Stimulated activated CD4-positive, alpha-beta T cell treated with anti-CD3 and anti-CD28 coated beads, TNF-alpha, amount 100 ng/mL, for 48 hours (primary cell): ENCODE data around the gene SCFD1.

Experiments used
- DNase-seq, 3 donors: peaks; one replicate each; pipeline ENCODE4 v3.0.0-alpha.2; 2020; ENCODE audit warnings: low read depth in 3 of 3

Gene SCFD1

GRCh38 chr14:30756594-30756993, 134.5 kb downstream of the SCFD1 start:
- no peak for DNase-seq

GRCh38 chr14:30757082-30757481, 135.0 kb downstream of the SCFD1 start:
- DNase-seq, result no peak

DNA sequence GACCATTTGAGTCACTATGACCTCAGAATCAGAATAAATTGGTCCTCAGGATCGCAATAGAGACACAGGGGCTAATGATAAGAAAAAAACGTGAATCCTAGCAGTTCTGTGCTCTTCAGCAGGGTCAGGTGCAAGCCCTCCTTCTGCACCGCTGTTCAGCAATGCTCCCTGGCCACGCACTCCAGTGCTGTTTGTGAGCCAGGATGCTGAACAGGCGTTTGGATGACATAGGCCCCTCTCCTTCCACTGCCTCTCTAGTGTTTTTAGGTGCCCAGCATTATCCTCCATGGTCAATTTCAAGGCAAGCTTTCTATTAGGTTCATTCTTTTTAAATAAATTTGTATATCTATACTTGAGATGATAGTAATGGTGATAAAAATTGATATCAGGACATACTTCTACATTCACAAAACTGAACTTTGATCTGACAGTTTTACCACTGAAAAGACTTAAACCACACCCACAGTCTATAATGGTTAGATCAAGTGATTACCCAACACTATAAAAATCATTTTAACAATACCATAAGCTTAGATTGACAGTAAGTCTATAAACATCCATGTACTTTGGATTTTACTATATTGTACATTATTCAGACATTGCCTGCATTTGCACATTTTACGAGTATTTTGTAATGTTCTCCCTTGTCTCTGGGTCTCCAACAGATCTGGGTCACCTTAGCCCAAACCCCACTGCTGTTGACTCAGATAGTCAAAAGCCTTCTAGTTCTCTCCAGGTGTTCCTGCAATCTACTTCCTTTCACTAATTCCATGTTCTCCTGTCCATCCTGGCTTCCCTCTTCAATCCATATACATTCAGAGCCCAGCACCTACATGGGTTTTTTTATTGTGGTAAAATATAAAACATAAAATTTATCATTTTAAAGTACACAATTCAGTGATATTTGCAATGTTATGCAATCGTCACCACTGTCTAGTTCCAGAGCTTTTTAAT, 137.3 kb downstream of the SCFD1 start:
- DNase-seq, result no peak

GRCh38 chr14:30763891-30764290, 141.8 kb downstream of the SCFD1 start:
- DNase-seq, result no peak

GRCh38 chr14:30767624-30768023, 145.5 kb downstream of the SCFD1 start:
- DNase-seq, result no peak

- no peak for DNase-seq
These were observed 146.7 kb downstream of the SCFD1 start for GRCh38 chr14:30768791-30769190.

- no peak for DNase-seq
These were observed 148.3 kb downstream of the SCFD1 start for GRCh38 chr14:30770376-30770775.

DNA sequence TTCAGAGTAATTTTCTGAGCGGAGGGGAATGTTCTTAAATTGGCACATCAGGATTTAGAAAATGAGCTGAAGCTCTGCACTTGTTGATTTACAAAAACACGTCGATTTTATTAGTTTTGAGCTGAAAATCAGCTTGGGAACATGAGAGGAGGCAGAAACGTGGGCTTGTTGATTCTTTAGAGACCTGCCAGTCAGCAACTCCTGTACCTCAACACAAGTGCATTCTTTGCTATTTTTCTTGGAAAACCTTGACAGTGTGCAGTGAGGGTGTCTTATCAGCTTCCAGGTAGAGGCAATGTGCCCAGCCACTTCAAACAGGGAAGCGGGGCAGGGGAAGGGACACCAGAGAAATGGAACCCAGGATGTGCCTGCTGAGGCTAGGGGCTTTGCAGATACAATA, 149.5 kb downstream of the SCFD1 start:
- no peak for DNase-seq

- DNase-seq, result no peak
These were observed 157.1 kb downstream of the SCFD1 start for GRCh38 chr14:30779210-30779609.
